ENCODE results near the gene TMTC4.

Gene TMTC4

GRCh38 chr13:100634696-100635095, 39.9 kb downstream of the TMTC4 start:
- peaks cover 67% of the 10 kb centered on the region for H3K36me3 Mint-ChIP-seq (ENCODE audit: low read depth)
- no peak overlapping the region for H3K27ac Mint-ChIP-seq
- no peaks in the 10 kb centered on the region for H3K9me3 Mint-ChIP-seq
- no peaks in the 10 kb centered on the region for H3K4me1 Mint-ChIP-seq
- no peaks in the 10 kb centered on the region for H3K27me3 Mint-ChIP-seq (ENCODE audit: low read depth)
- H3K4me3 Mint-ChIP-seq: no peak overlapping the region
- TF ChIP-seq CTCF (IDR thresholded peaks at IDR 0.05; ENCODE audit: unreplicated experiment in 3 of 3): no peak

DNA sequence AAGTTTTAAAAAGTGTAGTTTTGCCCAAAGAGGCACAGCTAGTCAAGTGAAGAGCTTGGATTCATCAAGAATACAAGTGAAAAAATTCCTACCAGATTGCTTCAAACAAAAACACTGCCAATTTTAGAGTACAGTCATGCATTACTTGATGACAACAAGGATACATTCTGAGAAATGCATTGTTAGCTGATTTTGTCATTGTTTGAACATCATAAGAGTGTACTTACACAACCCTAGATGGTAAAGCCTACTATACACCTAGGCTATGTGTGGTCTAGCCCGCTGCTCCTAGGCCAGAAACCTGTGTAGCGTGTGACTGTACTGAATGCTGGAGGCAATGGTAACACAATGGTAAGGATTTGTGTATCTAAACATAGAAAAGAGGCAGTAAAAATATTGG, 41.1 kb downstream of the TMTC4 start:
- no peaks in the 10 kb centered on the region for H3K27me3 Mint-ChIP-seq (ENCODE audit: low read depth)
- H3K4me1 Mint-ChIP-seq: no peaks in the 10 kb centered on the region
- no peak overlapping the region for H3K4me3 Mint-ChIP-seq
- peaks cover 70% of the 10 kb centered on the region for H3K36me3 Mint-ChIP-seq (ENCODE audit: low read depth)
- no peaks in the 10 kb centered on the region for H3K9me3 Mint-ChIP-seq
- H3K27ac Mint-ChIP-seq: no peak overlapping the region
- no peak for TF ChIP-seq CTCF (IDR thresholded peaks at IDR 0.05; ENCODE audit: unreplicated experiment in 3 of 3)

GRCh38 chr13:100630555-100630954, 44.0 kb downstream of the TMTC4 start:
- Mint-ChIP-seq H3K9me3 (no peaks in the 10 kb centered on the region), H3K4me1 (no peaks in the 10 kb centered on the region), H3K36me3 (ENCODE audit: low read depth) (peaks cover 77% of the 10 kb centered on the region), H3K27ac (no peak overlapping the region), H3K4me3 (no peak overlapping the region), H3K27me3 (ENCODE audit: low read depth) (no peaks in the 10 kb centered on the region)
- TF ChIP-seq CTCF (IDR thresholded peaks at IDR 0.05; ENCODE audit: unreplicated experiment in 3 of 3): no peak

- Mint-ChIP-seq H3K4me3 (no peak overlapping the region), H3K4me1 (no peaks in the 10 kb centered on the region), H3K9me3 (no peaks in the 10 kb centered on the region), H3K27me3 (ENCODE audit: low read depth) (no peaks in the 10 kb centered on the region), H3K27ac (no peak overlapping the region), H3K36me3 (ENCODE audit: low read depth) (peaks cover 88% of the 10 kb centered on the region)
- TF ChIP-seq CTCF (IDR thresholded peaks at IDR 0.05; ENCODE audit: unreplicated experiment in 3 of 3): no peak
These were observed 47.5 kb downstream of the TMTC4 start for GRCh38 chr13:100627120-100627519.

DNA sequence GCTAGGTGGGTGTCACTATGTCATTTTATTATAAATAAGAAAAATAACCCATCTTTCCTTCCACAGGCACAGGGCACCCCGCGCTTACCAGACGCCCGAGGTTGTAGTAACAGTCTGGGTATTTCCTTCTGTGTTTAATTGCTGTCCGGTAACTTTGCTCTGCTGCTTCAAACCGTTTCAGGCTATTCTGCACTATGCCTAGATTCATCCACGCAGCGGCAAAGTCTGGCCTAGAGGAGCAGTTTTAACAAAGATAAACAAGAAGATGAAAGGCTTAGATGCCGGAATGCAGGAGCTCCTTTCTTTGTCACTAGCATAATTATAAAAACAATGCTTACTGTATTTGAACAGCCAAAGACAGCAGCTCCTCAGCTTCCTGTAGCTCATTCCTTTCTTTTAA, 49.1 kb downstream of the TMTC4 start:
- H3K36me3 Mint-ChIP-seq (ENCODE audit: low read depth): peaks cover 95% of the 10 kb centered on the region
- no peak overlapping the region for H3K4me3 Mint-ChIP-seq
- no peaks in the 10 kb centered on the region for H3K27me3 Mint-ChIP-seq (ENCODE audit: low read depth)
- H3K4me1 Mint-ChIP-seq: no peaks in the 10 kb centered on the region
- TF ChIP-seq CTCF (IDR thresholded peaks at IDR 0.05; ENCODE audit: unreplicated experiment in 3 of 3): no peak
- H3K9me3 Mint-ChIP-seq: peaks cover 8% of the 10 kb centered on the region
- no peak overlapping the region for H3K27ac Mint-ChIP-seq

DNA sequence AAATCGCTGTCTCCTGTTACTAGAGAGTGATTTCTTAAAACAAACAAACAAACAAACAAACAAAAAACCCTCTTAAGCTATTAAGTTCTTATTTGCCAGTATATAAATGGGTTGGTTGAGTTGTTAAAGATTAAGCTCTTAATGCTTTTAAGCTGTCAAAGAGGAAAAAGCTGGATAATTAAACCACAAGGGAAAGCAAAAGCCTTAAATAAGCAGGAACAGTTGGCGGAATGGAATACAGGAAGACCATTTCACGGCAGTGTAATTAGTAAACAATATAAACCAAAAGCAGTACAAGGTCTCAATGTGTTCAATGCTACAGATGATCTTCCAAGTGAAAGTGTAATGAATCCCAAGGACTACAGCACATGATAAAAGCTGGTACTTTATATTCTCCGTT, 53.8 kb downstream of the TMTC4 start:
- Mint-ChIP-seq H3K9me3 (peaks cover 29% of the 10 kb centered on the region), H3K4me1 (no peaks in the 10 kb centered on the region), H3K4me3 (no peak overlapping the region), H3K27me3 (ENCODE audit: low read depth) (no peaks in the 10 kb centered on the region), H3K36me3 (ENCODE audit: low read depth) (peaks cover 83% of the 10 kb centered on the region), H3K27ac (no peak overlapping the region)
- no peak for TF ChIP-seq CTCF (IDR thresholded peaks at IDR 0.05; ENCODE audit: unreplicated experiment in 3 of 3)

Data from nephron (organoid).